Measurements from ENCODE around the gene SLC4A1.

GRCh38 chr17:44310188-44310587 is 42.3 kb upstream of the SLC4A1 start:
- TF ChIP-seq GABPA (IDR thresholded peaks at IDR 0.05; ENCODE audit: low read depth) (no peak), CTCF (IDR thresholded peaks at IDR 0.05) (no peak), MEF2A (IDR thresholded peaks at IDR 0.05; ENCODE audit: borderline replicate concordance, low read depth) (no peak), ZBTB33 (IDR thresholded peaks at IDR 0.05; ENCODE audit: borderline replicate concordance, low read depth) (no peak), PBX3 (IDR thresholded peaks at IDR 0.05) (no peak), RAD21 (IDR thresholded peaks at IDR 0.05; ENCODE audit: low read length) (no peak), EZH2phosphoT487 (IDR thresholded peaks at IDR 0.05; ENCODE audit: borderline replicate concordance, low read depth) (no peak), EP300 (IDR thresholded peaks at IDR 0.05; ENCODE audit: borderline replicate concordance in 1 of 2, low read depth in 1 of 2, low read length in 1 of 2) (no peak), MXI1 (IDR thresholded peaks at IDR 0.05; ENCODE audit: low read depth, low read length) (no peak), POLR2AphosphoS5 (IDR thresholded peaks at IDR 0.05; ENCODE audit: low read depth, low read length) (no peak), FOSL2 (IDR thresholded peaks at IDR 0.05; ENCODE audit: borderline replicate concordance, low read depth) (no peak), RCOR1 (IDR thresholded peaks at IDR 0.05; ENCODE audit: low read length) (no peak), MAX (IDR thresholded peaks at IDR 0.05; ENCODE audit: low read depth) (no peak), RFX5 (IDR thresholded peaks at IDR 0.05; ENCODE audit: low read length) (no peak)
